ENCODE data around the gene NDUFB11. TPM values are rescaled to one million over a fixed set of nuclear protein-coding genes. Genes with fewer than 3 reads are reported as not detected.

The NDUFB11 gene
- polyA plus RNA-seq (2013, experiment 1 of 2; ENCODE audit: insufficient read length) = 117 TPM
- polyA plus RNA-seq (2013, experiment 2 of 2; ENCODE audit: insufficient read length) = 106 TPM

GRCh38 chrX:47144626-47145394 is at the start of gene NDUFB11, which contains the start of gene RBM10:
Gene NDUFB11, minus strand, starts transcription at chrX:47144702. Its CDS starts 23 bp downstream, at chrX:47144679.
Gene RBM10, plus strand, starts transcription at chrX:47145221. Its CDS starts 2,261 bp downstream, at chrX:47147482.
- DNase-seq = peak; percentile 96

- peak; percentile 93 for DNase-seq
Measured at GRCh38 chrX:47193475-47194193, 49.1 kb upstream of the NDUFB11 start, which contains the start of gene UBA1. Gene UBA1, plus strand, starts transcription at chrX:47193829. Its CDS starts 4,974 bp downstream, at chrX:47198803.

DNA sequence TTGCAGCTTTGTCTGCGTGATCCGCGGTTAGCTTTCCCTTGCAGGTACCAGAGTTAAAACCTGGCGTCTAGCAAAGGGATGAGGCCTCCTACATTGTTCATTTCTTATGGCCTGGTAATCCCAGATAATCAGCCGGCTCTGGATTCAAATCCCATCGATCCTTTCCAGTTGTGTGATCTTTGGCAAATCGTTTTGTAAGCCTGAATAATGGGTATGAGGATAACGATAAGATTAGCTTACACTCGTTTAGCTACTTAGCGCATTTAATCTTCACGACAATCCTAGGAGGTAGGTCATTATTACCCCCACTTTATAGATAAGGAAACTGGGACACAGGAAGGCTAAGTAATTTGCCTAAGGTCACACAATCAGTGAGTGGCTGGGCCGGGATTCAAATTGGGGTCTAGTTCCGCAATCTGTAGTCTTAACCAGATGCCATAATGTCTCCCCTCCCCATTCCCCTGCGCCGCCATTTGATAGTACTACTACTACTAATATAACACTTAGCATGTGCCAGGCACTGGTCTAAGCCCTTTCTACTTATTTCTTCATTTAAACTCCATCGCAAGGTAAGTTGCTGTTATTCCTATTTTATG is 47.4 kb upstream of the NDUFB11 start:
- no peak for DNase-seq

GRCh38 chrX:47191331-47191730 is 46.8 kb upstream of the NDUFB11 start:
- DNase-seq = peak; percentile 6

DNA sequence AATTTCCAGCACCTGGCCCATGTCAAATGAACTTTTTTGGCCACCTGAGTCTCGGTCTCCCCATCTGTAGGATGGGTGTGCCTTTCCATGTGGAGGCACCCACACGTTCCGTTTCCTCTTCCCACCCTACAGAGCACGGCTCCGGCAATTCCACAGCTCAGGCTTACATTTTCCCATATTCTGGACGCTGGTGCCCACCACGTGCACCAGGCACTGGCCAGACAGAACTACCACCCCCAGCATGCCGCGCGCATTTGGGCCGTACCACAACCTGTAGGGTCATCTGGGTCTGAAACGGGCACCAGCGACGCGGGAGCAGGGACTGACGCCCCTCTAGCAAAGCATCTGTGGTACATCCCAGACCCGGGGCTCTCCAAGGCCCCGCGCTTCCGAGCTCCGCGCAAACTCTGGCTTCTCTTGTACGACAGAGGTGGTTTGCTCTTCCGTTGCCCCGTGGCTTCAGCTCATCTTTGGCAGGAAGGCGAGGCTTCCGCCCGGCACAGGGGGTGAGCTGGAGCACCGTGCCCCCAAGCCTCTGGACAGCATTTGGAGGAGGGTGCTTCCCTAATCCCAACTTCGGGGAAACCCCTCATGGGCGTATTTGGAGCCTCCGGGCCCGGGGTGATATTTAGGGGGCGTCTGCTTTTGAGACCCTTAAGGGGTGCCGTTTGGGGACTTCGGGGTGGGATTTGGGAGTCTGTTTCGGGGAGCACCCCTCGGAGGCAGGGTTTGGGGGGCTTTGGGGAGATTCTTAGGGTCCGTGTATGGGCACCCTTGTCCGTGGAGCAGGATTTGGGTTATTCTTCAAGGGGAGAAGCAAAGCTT is 46.2 kb upstream of the NDUFB11 start:
- DNase-seq = peak; percentile 94

GRCh38 chrX:47189906-47190305 is 45.4 kb upstream of the NDUFB11 start:
- DNase-seq = no peak

DNA sequence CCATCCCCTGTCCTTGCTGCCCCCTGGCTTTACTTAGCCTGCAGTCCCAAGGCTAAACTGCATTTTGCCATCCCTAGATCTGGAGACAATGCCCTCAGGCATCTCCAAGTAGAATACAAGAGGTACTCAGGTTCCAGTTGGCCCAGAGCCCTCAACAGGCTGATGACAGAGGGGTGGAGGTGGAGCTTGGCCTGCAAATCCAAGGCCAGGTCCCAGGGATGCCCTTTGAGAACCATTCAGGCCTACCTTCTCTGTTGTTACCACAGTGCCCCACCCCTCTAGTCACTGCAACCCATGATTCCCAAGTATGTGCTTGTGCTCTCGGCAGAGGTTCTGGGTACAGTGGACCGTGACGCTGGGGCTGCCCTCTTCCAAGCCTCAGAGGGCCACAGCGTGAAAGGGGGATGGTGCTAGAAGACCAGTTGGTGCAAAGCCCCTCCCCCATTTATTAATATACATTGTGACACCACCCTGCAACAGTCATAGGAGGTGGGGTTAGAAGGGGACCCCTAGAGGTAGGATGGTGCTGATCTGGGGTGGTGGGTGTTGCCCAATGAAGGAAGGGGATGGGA is 42.7 kb upstream of the NDUFB11 start:
- DNase-seq = no peak

DNA sequence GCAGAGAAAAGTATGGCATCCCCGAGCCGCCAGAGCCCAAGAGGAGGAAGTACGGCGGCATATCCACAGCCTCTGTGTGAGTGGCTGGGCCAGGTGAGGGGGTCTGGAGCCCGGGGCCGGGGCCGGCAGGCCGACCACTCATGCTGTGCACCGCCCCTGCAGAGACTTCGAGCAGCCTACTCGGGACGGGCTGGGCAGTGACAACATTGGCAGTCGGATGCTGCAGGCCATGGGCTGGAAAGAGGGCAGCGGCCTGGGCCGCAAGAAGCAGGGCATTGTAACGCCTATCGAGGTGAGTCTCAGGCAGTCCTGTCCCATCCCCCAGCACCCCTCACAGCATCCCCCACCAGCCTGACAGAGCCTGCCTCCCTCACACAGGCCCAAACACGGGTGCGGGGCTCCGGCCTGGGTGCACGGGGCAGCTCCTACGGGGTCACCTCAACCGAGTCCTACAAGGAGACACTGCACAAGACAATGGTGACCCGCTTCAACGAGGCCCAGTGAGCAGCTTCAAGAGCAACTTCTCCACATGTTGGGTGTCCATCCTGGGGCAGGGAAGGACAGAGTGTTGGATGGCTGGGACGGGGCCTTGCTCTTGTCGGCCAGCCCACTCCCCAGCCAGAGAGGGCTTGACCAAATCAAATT is 41.7 kb upstream of the NDUFB11 start:
- DNase-seq = no peak

DNA sequence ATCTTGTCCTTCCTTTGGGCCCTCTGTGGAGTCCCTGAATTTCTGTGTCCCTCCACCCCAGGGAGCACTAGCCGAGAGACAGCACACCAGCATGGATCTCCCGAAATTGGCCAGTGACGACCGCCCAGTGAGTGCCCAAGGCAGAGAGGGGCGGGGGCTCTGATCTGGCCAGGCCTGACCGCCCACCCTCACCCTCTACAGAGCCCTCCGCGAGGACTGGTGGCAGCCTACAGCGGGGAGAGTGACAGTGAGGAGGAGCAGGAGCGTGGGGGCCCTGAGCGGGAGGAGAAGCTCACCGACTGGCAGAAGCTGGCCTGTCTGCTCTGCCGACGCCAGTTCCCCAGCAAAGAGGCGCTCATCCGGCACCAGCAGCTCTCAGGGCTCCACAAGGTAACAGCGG is 40.7 kb upstream of the NDUFB11 start:
- DNase-seq = no peak

DNA sequence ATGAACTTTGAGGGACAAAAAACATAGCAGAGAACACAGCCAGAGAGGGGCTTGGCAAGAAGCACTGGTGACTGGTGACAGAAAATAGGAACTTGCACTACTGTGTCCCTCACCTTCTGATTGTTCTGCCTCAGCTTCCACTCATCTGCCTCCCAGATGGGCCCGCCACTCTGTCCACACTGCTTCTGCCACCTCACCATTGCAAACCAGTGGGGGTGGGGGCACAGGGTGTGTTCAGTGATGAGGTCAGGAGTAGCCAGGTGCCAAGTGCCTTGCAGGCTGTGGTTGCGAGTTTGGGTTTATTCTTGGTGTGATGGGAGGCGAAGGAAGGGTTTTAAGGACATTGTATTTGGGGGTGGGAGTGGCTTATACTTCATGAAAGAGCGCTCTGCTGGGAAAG is 40.0 kb upstream of the NDUFB11 start:
- no peak for DNase-seq

- no peak for DNase-seq
Measured at GRCh38 chrX:47182106-47182700, 37.7 kb upstream of the NDUFB11 start.

DNA sequence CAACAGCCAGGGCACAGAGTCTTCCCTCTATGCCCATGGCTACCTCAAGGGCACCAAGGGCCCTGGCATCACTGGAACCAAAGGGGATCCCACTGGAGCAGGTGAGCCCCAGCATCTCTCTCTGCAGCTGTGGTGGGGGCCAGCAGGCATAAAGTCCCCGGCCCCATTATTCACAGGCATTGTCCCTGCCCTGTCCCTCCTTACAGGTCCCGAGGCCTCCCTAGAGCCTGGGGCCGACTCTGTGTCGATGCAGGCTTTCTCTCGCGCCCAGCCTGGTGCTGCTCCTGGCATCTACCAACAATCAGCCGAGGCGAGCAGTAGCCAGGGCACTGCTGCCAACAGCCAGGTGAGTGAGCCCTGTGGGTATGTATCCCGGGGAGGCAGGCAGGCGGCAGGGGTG is 36.8 kb upstream of the NDUFB11 start:
- DNase-seq = no peak

DNA sequence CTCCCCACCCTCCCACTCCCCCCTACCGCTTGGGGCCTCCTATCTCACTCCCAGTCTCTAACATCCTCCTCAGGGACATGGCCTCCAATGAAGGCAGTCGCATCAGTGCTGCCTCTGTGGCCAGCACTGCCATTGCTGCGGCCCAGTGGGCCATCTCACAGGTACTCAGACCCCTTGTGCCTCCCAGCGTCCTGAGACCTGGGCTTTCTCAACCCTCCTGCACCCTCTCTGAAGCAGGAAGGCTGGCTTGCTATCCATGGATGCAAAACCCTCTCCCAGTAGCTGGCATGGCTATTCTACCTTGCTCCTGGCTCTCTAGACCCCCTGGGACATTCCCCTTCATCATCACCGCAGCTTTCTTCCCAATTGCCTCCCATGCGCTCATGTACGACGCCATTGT is 35.8 kb upstream of the NDUFB11 start:
- no peak for DNase-seq

DNA sequence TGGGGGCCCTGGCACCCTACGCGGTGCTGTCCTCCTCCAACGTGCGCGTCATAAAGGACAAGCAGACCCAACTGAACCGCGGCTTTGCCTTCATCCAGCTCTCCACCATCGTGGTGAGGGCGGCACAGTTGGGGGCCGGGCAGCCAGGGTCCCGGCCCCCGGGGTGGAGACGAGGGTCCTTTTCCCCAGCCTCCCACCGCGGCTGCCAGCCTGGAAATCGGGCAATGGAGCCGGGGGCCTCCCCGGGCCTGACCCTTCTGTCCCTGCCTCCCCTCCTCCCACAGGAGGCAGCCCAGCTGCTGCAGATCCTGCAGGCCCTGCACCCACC is 35.4 kb upstream of the NDUFB11 start:
- no peak for DNase-seq

GRCh38 chrX:47179221-47179927 is 34.9 kb upstream of the NDUFB11 start:
- peak; percentile 26 for DNase-seq

GRCh38 chrX:47178337-47178736 is 33.8 kb upstream of the NDUFB11 start:
- no peak for DNase-seq

DNA sequence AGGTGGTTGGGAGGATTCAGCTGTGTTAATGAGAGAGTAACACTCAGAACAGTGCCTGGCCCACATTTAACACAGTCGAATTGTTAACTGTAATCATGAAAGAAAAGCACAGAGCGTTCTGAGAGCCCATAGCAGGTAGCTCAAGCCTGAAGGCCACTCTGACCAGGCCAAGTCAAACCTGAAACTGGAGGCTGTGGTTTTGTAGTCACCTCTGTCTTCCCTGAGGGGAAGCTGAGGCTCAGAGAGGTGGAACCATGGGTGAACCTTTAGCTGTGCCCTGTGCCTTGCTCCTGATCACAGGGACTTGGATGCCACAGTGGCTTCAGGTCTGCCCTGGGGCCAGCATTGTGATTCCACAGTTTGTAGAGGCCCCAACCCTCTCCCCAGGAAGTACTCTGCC is 32.6 kb upstream of the NDUFB11 start:
- no peak for DNase-seq

GRCh38 chrX:47176101-47176740 is 31.7 kb upstream of the NDUFB11 start:
- no peak for DNase-seq

DNA sequence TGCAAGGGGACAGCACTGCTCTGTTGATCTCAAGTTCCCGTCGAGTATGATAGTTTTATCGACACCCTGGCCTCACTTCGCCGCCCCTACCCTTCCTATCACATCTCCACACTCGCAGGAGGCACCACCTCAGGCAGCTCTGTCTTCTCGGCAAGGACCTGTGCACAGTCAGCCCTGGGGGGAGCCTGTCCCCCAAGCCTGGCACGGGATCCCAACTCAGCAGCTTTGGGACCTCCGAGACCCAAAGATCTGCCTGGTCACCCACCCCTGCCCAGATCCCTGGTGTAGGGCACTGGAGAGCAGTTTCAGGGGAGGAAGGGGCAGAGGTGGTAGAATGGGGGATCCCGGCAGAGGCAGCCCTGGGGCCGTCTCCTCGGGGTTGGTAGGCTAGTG is 31.1 kb upstream of the NDUFB11 start:
- DNase-seq = no peak
